CD4-positive, alpha-beta T cell treated with Interleukin-4 for 1 hour (primary cell): ENCODE measurements around the gene SRGAP3.

Experiments
- DNase-seq, 2 donors: peaks; one replicate each; pipeline ENCODE4 v3.0.0-alpha.2; 2020 to 2022

SRGAP3 gene

GRCh38 chr3:9169956-9170850, 79.2 kb downstream of the SRGAP3 start:
- DNase-seq = peak in 1 of 2 donors; percentile 27

- DNase-seq = no peak
These were observed 80.1 kb downstream of the SRGAP3 start for GRCh38 chr3:9169326-9169725.

- DNase-seq = peak in 1 of 2 donors; percentile 24
These were observed 81.2 kb downstream of the SRGAP3 start for GRCh38 chr3:9168241-9168741.

- no peak for DNase-seq
These were observed 82.2 kb downstream of the SRGAP3 start for GRCh38 chr3:9167222-9167621.

- no peak for DNase-seq
These were observed 84.0 kb downstream of the SRGAP3 start for GRCh38 chr3:9165421-9165820.

- DNase-seq = no peak
These were observed 86.2 kb downstream of the SRGAP3 start for GRCh38 chr3:9163289-9163688.

GRCh38 chr3:9161811-9162210, 87.6 kb downstream of the SRGAP3 start:
- no peak for DNase-seq

GRCh38 chr3:9161298-9161697, 88.1 kb downstream of the SRGAP3 start:
- DNase-seq = no peak

- DNase-seq = no peak
These were observed 90.4 kb downstream of the SRGAP3 start for GRCh38 chr3:9158865-9159630.

GRCh38 chr3:9157651-9158362, 91.6 kb downstream of the SRGAP3 start:
- DNase-seq = no peak

GRCh38 chr3:9156604-9157003, 92.8 kb downstream of the SRGAP3 start:
- DNase-seq = no peak

- no peak for DNase-seq
These were observed 94.4 kb downstream of the SRGAP3 start for GRCh38 chr3:9155028-9155427.

GRCh38 chr3:9153904-9154619, 95.4 kb downstream of the SRGAP3 start:
- no peak for DNase-seq

- DNase-seq = no peak
These were observed 98.2 kb downstream of the SRGAP3 start for GRCh38 chr3:9151240-9151639.

- DNase-seq = no peak
These were observed 99.9 kb downstream of the SRGAP3 start for GRCh38 chr3:9149566-9149965.

GRCh38 chr3:9147896-9148266, 101.6 kb downstream of the SRGAP3 start:
- no peak for DNase-seq

GRCh38 chr3:9147215-9147895, 102.1 kb downstream of the SRGAP3 start:
- no peak for DNase-seq

- DNase-seq = no peak
These were observed 102.9 kb downstream of the SRGAP3 start for GRCh38 chr3:9146367-9147071.

- no peak for DNase-seq
These were observed 106.3 kb downstream of the SRGAP3 start for GRCh38 chr3:9143184-9143583.

GRCh38 chr3:9142362-9142761, 107.1 kb downstream of the SRGAP3 start:
- no peak for DNase-seq

GRCh38 chr3:9141928-9142289, 107.5 kb downstream of the SRGAP3 start:
- no peak for DNase-seq
